ENCODE results near the gene CEBPB.

CEBPB gene

GRCh38 chr20:50224531-50225255 lies 34.1 kb downstream of the CEBPB start:
- DNase-seq (ENCODE audit: low read depth in 2 of 3, low spot score in 2 of 3) = no peak

- DNase-seq (ENCODE audit: low read depth in 2 of 3, low spot score in 2 of 3) = peak in 1 of 3 experiments; percentile 16
Measured at GRCh38 chr20:50226093-50226974, 35.7 kb downstream of the CEBPB start.

GRCh38 chr20:50227506-50227905 lies 36.9 kb downstream of the CEBPB start:
- DNase-seq (ENCODE audit: low read depth in 2 of 3, low spot score in 2 of 3) = no peak

- DNase-seq (ENCODE audit: low read depth in 2 of 3, low spot score in 2 of 3) = no peak
Measured at GRCh38 chr20:50229156-50229607, 38.6 kb downstream of the CEBPB start.

- DNase-seq (ENCODE audit: low read depth in 2 of 3, low spot score in 2 of 3) = no peak
Measured at GRCh38 chr20:50230184-50230583, 39.6 kb downstream of the CEBPB start.

- DNase-seq (ENCODE audit: low read depth in 2 of 3, low spot score in 2 of 3) = no peak
Measured at GRCh38 chr20:50230871-50231560, 40.4 kb downstream of the CEBPB start.

GRCh38 chr20:50231854-50232253 lies 41.2 kb downstream of the CEBPB start:
- DNase-seq (ENCODE audit: low read depth in 2 of 3, low spot score in 2 of 3) = no peak

GRCh38 chr20:50232651-50233324 lies 42.2 kb downstream of the CEBPB start:
- DNase-seq (ENCODE audit: low read depth in 2 of 3, low spot score in 2 of 3) = no peak

GRCh38 chr20:50233325-50234212 lies 42.9 kb downstream of the CEBPB start:
- DNase-seq (ENCODE audit: low read depth in 2 of 3, low spot score in 2 of 3) = no peak

- no peak for DNase-seq (ENCODE audit: low read depth in 2 of 3, low spot score in 2 of 3)
Measured at GRCh38 chr20:50234288-50234687, 43.7 kb downstream of the CEBPB start.

- no peak for DNase-seq (ENCODE audit: low read depth in 2 of 3, low spot score in 2 of 3)
Measured at GRCh38 chr20:50237349-50237748, 46.7 kb downstream of the CEBPB start.

GRCh38 chr20:50238081-50238800 lies 47.6 kb downstream of the CEBPB start:
- no peak for DNase-seq (ENCODE audit: low read depth in 2 of 3, low spot score in 2 of 3)

- no peak for DNase-seq (ENCODE audit: low read depth in 2 of 3, low spot score in 2 of 3)
Measured at GRCh38 chr20:50240092-50240491, 49.5 kb downstream of the CEBPB start.

- DNase-seq (ENCODE audit: low read depth in 2 of 3, low spot score in 2 of 3) = no peak
Measured at GRCh38 chr20:50242178-50242514, 51.5 kb downstream of the CEBPB start.
